GM12891 (cell line): ENCODE measurements around the gene GOLGA8Q.
"Not testable (repeated sequence)": the region's sequence is repeated elsewhere in the genome, so short reads cannot be mapped to it uniquely, and the experiment has no call there.

Source experiments
- POLR2A ChIP-seq: IDR thresholded peaks from 2 replicates; pipeline ENCODE4 v1.6.1; 2011; ENCODE audit warnings: low read depth, low read length, control low read depth
- POLR2AphosphoS5 ChIP-seq: IDR thresholded peaks from 2 replicates; pipeline ENCODE4 v1.6.1; 2011; ENCODE audit warnings: low read depth, low read length, control low read depth

- not testable (repeated sequence) for TF ChIP-seq POLR2AphosphoS5, POLR2A
Observed at GRCh38 chr15:30551750-30552149, at the start of gene GOLGA8Q.
